Panc1 (cell line): Measurements from ENCODE around the gene NFE2L1.

Experiments
- CTCF ChIP-seq: fragments of 450-650 bp; IDR thresholded peaks from 2 replicates; pipeline ENCODE4 v1.5.1; 2017; ENCODE audit warnings: mild to moderate bottlenecking
- POLR2AphosphoS5 ChIP-seq: IDR thresholded peaks from 2 replicates; pipeline ENCODE4 v1.6.1; 2012; ENCODE audit warnings: mild to moderate bottlenecking, low read depth, low read length, moderate library complexity
- SIN3A ChIP-seq: IDR thresholded peaks from 2 replicates; pipeline ENCODE4 v1.6.1; 2012; ENCODE audit warnings: low read depth, mild to moderate bottlenecking, low read length, moderate library complexity, borderline replicate concordance; ENCODE audit not compliant: insufficient read depth
- TCF7L2 ChIP-seq: IDR thresholded peaks from 2 replicates; pipeline ENCODE4 v1.6.1; 2011; ENCODE audit warnings: mild to moderate bottlenecking, low read depth, low read length, inconsistent platforms
- TF ChIP-seq, protein P1 (sequence below), 2 experiments: IDR thresholded peaks; 2 replicates each; pipeline ENCODE4 v1.6.1; 2011 to 2012; ENCODE audit warnings: low read depth in 2 of 2, control low read depth in 1 of 2, low read length in 1 of 2, mild to moderate bottlenecking in 1 of 2, moderate library complexity in 1 of 2; ENCODE audit not compliant: insufficient read depth in 1 of 2

DNA sequence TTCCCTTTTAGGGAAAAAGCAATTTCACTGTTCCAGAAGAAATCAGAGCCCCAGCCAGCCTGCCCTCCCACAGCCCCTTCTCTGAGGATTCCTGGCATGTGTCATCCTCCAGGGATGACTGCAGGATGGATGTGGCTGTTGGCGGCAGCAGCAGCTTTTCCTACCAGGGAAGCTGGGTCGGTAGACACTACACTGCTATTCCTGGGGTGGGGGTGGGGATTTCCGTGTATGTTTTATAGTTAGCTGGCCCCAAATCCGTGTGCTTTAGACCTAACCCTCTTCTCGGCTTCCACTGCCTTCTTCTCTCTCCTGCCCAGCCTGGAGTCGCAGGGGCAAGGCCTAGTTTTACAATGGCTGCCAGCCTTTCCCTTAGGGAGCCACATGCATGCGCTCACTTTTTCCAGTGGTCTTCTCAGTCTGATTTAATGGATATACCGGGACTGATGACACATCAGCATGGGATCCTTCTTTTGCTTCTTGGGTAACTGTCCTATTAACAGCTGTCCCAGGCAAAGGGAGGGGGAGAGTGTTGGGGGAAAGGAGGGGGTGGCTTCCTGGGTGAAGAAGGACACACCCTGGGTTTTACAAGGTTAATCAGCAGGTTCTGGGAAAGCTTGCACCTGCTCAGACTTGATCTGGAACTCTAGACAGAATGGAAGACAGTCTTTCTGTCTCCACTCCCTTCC lies 2.7 kb upstream of the NFE2L1 start:
- TF ChIP-seq CTCF, result no peak
- TF ChIP-seq SIN3A, result no peak
- peak; percentile 39; the same call in 1 of the 2 replicates for TF ChIP-seq POLR2AphosphoS5
- TF ChIP-seq TCF7L2, result no peak
- TF ChIP-seq, protein P1, sequence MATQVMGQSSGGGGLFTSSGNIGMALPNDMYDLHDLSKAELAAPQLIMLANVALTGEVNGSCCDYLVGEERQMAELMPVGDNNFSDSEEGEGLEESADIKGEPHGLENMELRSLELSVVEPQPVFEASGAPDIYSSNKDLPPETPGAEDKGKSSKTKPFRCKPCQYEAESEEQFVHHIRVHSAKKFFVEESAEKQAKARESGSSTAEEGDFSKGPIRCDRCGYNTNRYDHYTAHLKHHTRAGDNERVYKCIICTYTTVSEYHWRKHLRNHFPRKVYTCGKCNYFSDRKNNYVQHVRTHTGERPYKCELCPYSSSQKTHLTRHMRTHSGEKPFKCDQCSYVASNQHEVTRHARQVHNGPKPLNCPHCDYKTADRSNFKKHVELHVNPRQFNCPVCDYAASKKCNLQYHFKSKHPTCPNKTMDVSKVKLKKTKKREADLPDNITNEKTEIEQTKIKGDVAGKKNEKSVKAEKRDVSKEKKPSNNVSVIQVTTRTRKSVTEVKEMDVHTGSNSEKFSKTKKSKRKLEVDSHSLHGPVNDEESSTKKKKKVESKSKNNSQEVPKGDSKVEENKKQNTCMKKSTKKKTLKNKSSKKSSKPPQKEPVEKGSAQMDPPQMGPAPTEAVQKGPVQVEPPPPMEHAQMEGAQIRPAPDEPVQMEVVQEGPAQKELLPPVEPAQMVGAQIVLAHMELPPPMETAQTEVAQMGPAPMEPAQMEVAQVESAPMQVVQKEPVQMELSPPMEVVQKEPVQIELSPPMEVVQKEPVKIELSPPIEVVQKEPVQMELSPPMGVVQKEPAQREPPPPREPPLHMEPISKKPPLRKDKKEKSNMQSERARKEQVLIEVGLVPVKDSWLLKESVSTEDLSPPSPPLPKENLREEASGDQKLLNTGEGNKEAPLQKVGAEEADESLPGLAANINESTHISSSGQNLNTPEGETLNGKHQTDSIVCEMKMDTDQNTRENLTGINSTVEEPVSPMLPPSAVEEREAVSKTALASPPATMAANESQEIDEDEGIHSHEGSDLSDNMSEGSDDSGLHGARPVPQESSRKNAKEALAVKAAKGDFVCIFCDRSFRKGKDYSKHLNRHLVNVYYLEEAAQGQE (IDR thresholded peaks at IDR 0.05; ENCODE audit: insufficient read depth in 1 of 2, low read depth in 2 of 2, low read length in 1 of 2), result no peak
